ENCODE data around the gene ARHGEF11. TPM values are rescaled to one million over a fixed set of nuclear protein-coding genes. Genes with fewer than 3 reads are reported as not detected.
A peak's percentile ranks its signal among the peaks of the same experiment; 100 is the strongest.

ARHGEF11 gene
- total RNA-seq, 4 donors from 2014 or later = 36.5 to 54.2 (median 41.2) TPM

DNA sequence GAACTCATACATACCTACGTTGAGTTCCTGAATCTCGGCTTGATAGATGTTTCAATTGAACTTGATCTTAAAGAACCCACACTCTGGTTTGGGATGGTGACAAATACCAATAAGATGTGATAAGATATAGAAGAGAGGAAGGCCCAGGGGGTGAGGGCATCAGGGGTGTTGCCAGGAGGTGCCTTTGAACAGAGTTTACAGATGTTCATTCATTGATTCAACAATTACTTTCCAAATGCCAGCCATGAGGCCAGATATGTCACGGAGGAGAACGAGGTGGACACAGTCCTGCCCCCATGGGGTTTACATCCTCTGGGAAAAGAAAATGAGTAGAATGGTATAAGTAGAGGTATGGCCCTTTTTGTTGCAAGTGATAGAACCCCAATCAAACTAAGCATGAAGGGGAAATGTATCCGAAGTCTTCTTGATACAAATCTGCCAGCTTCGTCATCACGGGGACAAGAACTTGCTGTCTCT is 124.5 kb downstream of the ARHGEF11 start:
- Histone ChIP-seq H3K27ac (replicated peaks in 1 of 4) (no peak overlapping the region), H3K9me3 (peaks cover 0 to 7% (median 5%) of the 10 kb centered on the region in 4 donors), H3K27me3 (peaks cover 7 to 80% (median 42%) of the 10 kb centered on the region in 4 donors), H3K4me3 (no peak overlapping the region), H3K36me3 (peaks cover 0 to 13% (median under 1%) of the 10 kb centered on the region in 4 donors), H3K4me1 (peaks cover 19 to 30% (median 28%) of the 10 kb centered on the region in 4 donors)
- TF ChIP-seq CTCF (IDR thresholded peaks at IDR 0.05) (no peak), POLR2AphosphoS5 (IDR thresholded peaks at IDR 0.05) (no peak), EP300 (IDR thresholded peaks at IDR 0.05) (no peak), POLR2A (IDR thresholded peaks at IDR 0.05; ENCODE audit: low read depth) (no peak)
- intact Hi-C loops (cut with DNase I) = no loop called here
- WGBS = 71% methylated on average over 7 of the region's 7 CpGs
- no peak for DNase-seq (ENCODE audit: extremely low spot score)

DNA sequence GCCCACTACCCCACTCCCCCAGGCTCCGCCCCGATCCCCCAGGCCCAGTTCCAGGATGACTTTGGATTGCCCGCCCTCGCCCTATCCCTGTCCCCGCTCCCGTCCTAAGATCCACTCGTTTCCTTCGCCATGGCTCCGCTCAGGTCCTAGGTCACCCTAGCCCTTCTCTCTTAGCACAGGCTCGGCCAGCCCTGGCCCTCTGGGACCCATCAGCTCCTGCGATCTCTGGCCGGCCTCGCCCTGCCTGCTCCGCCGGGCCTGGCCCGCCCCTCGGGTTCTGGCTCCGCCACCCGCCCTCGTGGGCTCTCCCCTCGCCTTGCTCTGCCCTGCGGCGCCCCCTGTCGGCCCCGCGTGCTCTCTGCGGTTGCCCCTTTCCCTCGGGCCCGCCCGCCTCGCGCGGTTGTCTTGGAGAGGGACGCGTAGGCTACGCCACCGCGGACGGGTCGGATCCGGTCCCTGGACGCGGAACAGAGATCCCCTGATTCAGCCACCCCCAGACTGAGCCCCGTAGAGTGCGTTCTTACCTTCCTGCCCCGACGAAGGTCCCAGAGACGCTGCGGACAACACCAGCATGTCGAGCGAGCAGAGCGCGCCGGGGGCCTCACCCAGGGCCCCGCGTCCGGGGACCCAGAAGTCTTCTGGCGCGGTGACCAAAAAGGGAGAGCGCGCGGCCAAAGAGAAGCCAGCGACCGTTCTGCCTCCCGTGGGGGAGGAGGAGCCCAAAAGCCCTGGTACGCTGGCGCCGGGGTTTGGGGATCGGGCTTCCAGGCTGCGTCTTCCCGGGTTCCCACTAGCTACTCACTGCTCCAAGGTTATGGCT is 125.1 kb downstream of the ARHGEF11 start, which contains the start of gene LRRC71:
Gene LRRC71, plus strand, starts transcription at position 400 of the 820 bp plus-strand sequence. Its CDS starts 172 bp downstream, at position 572.
- TF ChIP-seq POLR2AphosphoS5 (IDR thresholded peaks at IDR 0.05) (peak in 1 of 2 donors; percentile 64), CTCF (IDR thresholded peaks at IDR 0.05) (peak; percentile 62 to 77 (median 67)), EP300 (IDR thresholded peaks at IDR 0.05) (no peak), POLR2A (IDR thresholded peaks at IDR 0.05; ENCODE audit: low read depth) (no peak)
- intact Hi-C loops (cut with DNase I) = no loop called here

GRCh38 chr1:156914440-156914856 is 131.1 kb downstream of the ARHGEF11 start:
- Histone ChIP-seq H3K4me3 (no peak overlapping the region), H3K36me3 (peaks cover 4 to 76% (median 22%) of the 10 kb centered on the region in 4 donors), H3K9me3 (peaks cover 0 to 7% (median 5%) of the 10 kb centered on the region in 4 donors), H3K27me3 (peaks cover 0 to 55% (median 0%) of the 10 kb centered on the region in 4 donors), H3K4me1 (peaks cover 0 to 10% (median 5%) of the 10 kb centered on the region in 4 donors), H3K27ac (replicated peaks in 1 of 4) (no peak overlapping the region)
- no peak for DNase-seq (ENCODE audit: extremely low spot score)
- intact Hi-C loops (cut with DNase I) = no loop called here
- WGBS = 95% methylated on average over 9 of the region's 9 CpGs
- no peak for TF ChIP-seq POLR2A (IDR thresholded peaks at IDR 0.05; ENCODE audit: low read depth)
- no peak for TF ChIP-seq EP300 (IDR thresholded peaks at IDR 0.05)
- no peak for TF ChIP-seq CTCF (IDR thresholded peaks at IDR 0.05)
- no peak for TF ChIP-seq POLR2AphosphoS5 (IDR thresholded peaks at IDR 0.05)

More for the DNA sequence above, 125.1 kb downstream of the ARHGEF11 start, which contains the start of gene LRRC71:
- no peak for DNase-seq (ENCODE audit: extremely low spot score)
- 11% methylated on average over 36 of the region's 71 CpGs for WGBS
- Histone ChIP-seq H3K4me1 (peaks cover 19 to 30% (median 28%) of the 10 kb centered on the region in 4 donors), H3K36me3 (peaks cover 0 to 19% (median 3%) of the 10 kb centered on the region in 4 donors), H3K9me3 (peaks cover 0 to 7% (median 5%) of the 10 kb centered on the region in 4 donors), H3K4me3 (peak within 1 kb of the TSS; percentile 3 to 38 (median 26)), H3K27me3 (peaks cover 7 to 76% (median 41%) of the 10 kb centered on the region in 4 donors), H3K27ac (replicated peaks in 1 of 4) (no peak within 1 kb of the TSS)

DNA sequence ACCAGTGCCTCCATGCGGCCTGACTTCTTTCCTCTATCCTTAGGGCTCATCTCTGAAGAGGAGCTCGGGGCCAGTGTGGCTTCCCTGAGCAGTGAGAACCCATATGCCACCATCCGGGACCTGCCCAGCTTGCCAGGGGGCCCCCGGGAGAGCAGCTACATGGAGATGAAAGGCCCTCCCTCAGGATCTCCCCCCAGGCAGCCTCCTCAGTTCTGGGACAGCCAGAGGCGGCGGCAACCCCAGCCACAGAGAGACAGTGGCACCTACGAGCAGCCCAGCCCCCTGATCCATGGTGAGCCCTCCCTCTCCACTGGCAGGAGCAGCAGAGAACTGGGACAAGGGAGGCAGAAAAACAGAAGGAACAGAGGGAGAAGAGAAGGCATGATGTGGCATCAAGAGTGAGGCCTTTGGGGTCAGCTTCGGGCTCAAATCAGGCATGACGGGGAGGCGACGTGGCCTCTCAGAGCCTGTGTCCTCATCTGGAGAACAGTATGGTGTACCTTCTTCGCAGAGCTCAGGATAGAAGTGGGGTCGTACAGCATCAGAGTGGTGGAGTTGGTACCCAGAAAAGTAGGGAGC is 131.6 kb downstream of the ARHGEF11 start:
- no peak overlapping the region for H3K4me3 ChIP-seq
- no peak for DNase-seq (ENCODE audit: extremely low spot score)
- 87% methylated on average over 13 of the region's 13 CpGs for WGBS
- H3K27me3 ChIP-seq = peaks cover 0 to 50% (median 0%) of the 10 kb centered on the region in 4 donors
- peaks cover 4 to 81% (median 22%) of the 10 kb centered on the region in 4 donors for H3K36me3 ChIP-seq
- intact Hi-C loops (cut with DNase I) = no loop called here
- H3K9me3 ChIP-seq = peaks cover 0 to 7% (median 5%) of the 10 kb centered on the region in 4 donors
- peaks cover 0 to 10% (median 5%) of the 10 kb centered on the region in 4 donors for H3K4me1 ChIP-seq
- no peak overlapping the region for H3K27ac ChIP-seq (replicated peaks in 1 of 4)
- TF ChIP-seq EP300 (IDR thresholded peaks at IDR 0.05) (no peak), POLR2A (IDR thresholded peaks at IDR 0.05; ENCODE audit: low read depth) (no peak), CTCF (IDR thresholded peaks at IDR 0.05) (no peak), POLR2AphosphoS5 (IDR thresholded peaks at IDR 0.05) (no peak)
